GM21423 (cell line): ENCODE results near the gene RNF183.
A peak's percentile ranks its signal among the peaks of the same experiment; 100 is the strongest.

ENCODE experiments used
- ATAC-seq: cut with Tn5 transposase; IDR thresholded peaks from one replicate; pipeline ENCODE4 v1.9.1; 2021; ENCODE audit warnings: mild to moderate bottlenecking, moderate library complexity; ENCODE audit not compliant: unreplicated experiment

RNF183 gene

GRCh38 chr9:113302792-113303418 is at the start of gene RNF183:
Gene RNF183, minus strand, starts transcription at chr9:113303376. Its CDS starts 5,192 bp downstream, at chr9:113298184.
- no peak for ATAC-seq

- ATAC-seq, result no peak
These were observed 49.2 kb upstream of the RNF183 start for GRCh38 chr9:113352411-113352810.

GRCh38 chr9:113352006-113352405 is 48.8 kb upstream of the RNF183 start:
- no peak for ATAC-seq

GRCh38 chr9:113350937-113351336 is 47.8 kb upstream of the RNF183 start:
- ATAC-seq, result peak; percentile 42

GRCh38 chr9:113350107-113350661 is 47.0 kb upstream of the RNF183 start:
- ATAC-seq, result no peak

- peak; percentile 36 for ATAC-seq
These were observed 46.4 kb upstream of the RNF183 start, which contains the start of gene BSPRY for GRCh38 chr9:113349445-113350094. Gene BSPRY, plus strand, starts transcription at chr9:113349541. Its CDS starts 39 bp downstream, at chr9:113349580.

GRCh38 chr9:113349066-113349444 is 45.9 kb upstream of the RNF183 start:
- no peak for ATAC-seq

- no peak for ATAC-seq
These were observed 45.3 kb upstream of the RNF183 start for GRCh38 chr9:113348437-113348836.

- ATAC-seq, result no peak
These were observed 42.5 kb upstream of the RNF183 start for GRCh38 chr9:113345671-113346070.

- no peak for ATAC-seq
These were observed 42.0 kb upstream of the RNF183 start for GRCh38 chr9:113345190-113345589.

GRCh38 chr9:113343732-113344231 is 40.6 kb upstream of the RNF183 start:
- no peak for ATAC-seq

GRCh38 chr9:113341712-113342410 is 38.7 kb upstream of the RNF183 start:
- no peak for ATAC-seq

GRCh38 chr9:113340011-113340699 is 37.0 kb upstream of the RNF183 start, which contains the start of gene WDR31:
Gene WDR31, minus strand, starts transcription at chr9:113340275. Its CDS starts 8,253 bp downstream, at chr9:113332022.
- ATAC-seq, result peak; percentile 99

GRCh38 chr9:113337714-113338113 is 34.5 kb upstream of the RNF183 start:
- no peak for ATAC-seq

- no peak for ATAC-seq
These were observed 28.6 kb upstream of the RNF183 start for GRCh38 chr9:113331780-113332179.

GRCh38 chr9:113328045-113328782 is 25.0 kb upstream of the RNF183 start:
- ATAC-seq, result no peak

- ATAC-seq, result no peak
These were observed 23.1 kb upstream of the RNF183 start for GRCh38 chr9:113326230-113326629.

- ATAC-seq, result no peak
These were observed 19.5 kb upstream of the RNF183 start for GRCh38 chr9:113322671-113323070.

- ATAC-seq, result no peak
These were observed 16.9 kb upstream of the RNF183 start for GRCh38 chr9:113320051-113320450.

GRCh38 chr9:113319054-113319453 is 15.9 kb upstream of the RNF183 start:
- ATAC-seq, result no peak
